ENCODE data around the gene LTK. TPM values are rescaled to one million over a fixed set of nuclear protein-coding genes. Genes with fewer than 3 reads are reported as not detected.

The LTK gene
- total and polyA plus RNA-seq, 2 of the 4 experiments (the other 2 are of a cell fraction): 0.18 to 0.62 TPM

- Histone ChIP-seq H3K9me3 (ENCODE audit: control insufficient read depth, insufficient read depth, low read length) (no peaks in the 10 kb centered on the region), H3K9ac (ENCODE audit: low read depth, low read length) (no peak overlapping the region), H3K4me1 (ENCODE audit: control insufficient read depth, insufficient read depth, low read length) (peaks cover 4% of the 10 kb centered on the region), H4K5ac (ENCODE audit: low read depth, low read length) (no peak overlapping the region), H2AFZ (replicated peaks; ENCODE audit: low read length, poor library complexity) (no peak overlapping the region), H3K23ac (ENCODE audit: low read depth, low read length) (no peak overlapping the region), H2AK9ac (replicated peaks; ENCODE audit: low read depth, low read length, poor library complexity) (no peak overlapping the region), H3K9me1 (ENCODE audit: insufficient read depth, low read length) (no peaks in the 10 kb centered on the region; the same call in 1 of the 2 replicates), H3K27ac (ENCODE audit: insufficient read depth, low read length) (no peak overlapping the region), H4K91ac (ENCODE audit: insufficient read depth, low read depth, low read length) (no peak overlapping the region), H3K4ac (ENCODE audit: low read depth, low read length) (no peak overlapping the region), H3K79me1 (ENCODE audit: low read depth in 1 of 2, low read length in 2 of 2) (peaks cover 5 to 22% of the 10 kb centered on the region in 2 experiments; a peak in 3 of 4 replicates), H3K36me3 (ENCODE audit: control insufficient read depth, insufficient read depth, low read length) (peaks cover 31% of the 10 kb centered on the region), H3K18ac (ENCODE audit: low read depth, low read length) (no peak overlapping the region), H2BK20ac (ENCODE audit: low read depth, low read length) (no peak overlapping the region), H3K14ac (replicated peaks; ENCODE audit: low read depth, low read length) (no peak overlapping the region), H2BK120ac (ENCODE audit: low read depth, low read length) (no peak overlapping the region), H3K4me2 (ENCODE audit: low read depth, low read length) (no peak overlapping the region), H4K20me1 (ENCODE audit: insufficient read depth, low read length) (0 out of 2 replicates have a peak, but pooled peaks cover 10% of the 10 kb centered on the region), H4K8ac (ENCODE audit: low read depth in 2 of 2, low read length in 2 of 2) (no peak overlapping the region), H2AK5ac (ENCODE audit: low read depth, low read length) (no peak overlapping the region), H3K4me3 (ENCODE audit: insufficient read depth, low read depth, low read length) (no peak overlapping the region), H2BK5ac (ENCODE audit: low read depth, low read length, poor library complexity, severe bottlenecking) (peak overlapping the region; percentile 34), H3K56ac (ENCODE audit: extremely low read depth, insufficient read depth, low read length) (no peak overlapping the region), H3K27me3 (ENCODE audit: control insufficient read depth, insufficient read depth, low read length) (no peaks in the 10 kb centered on the region), H2BK15ac (ENCODE audit: low read depth, low read length) (no peak overlapping the region)
- WGBS, 2 experiments (ENCODE audit: extremely low coverage in 2 of 2, insufficient read length in 1 of 2): 92% methylated on average over 6 of the region's 9 CpGs; no CpG with 5 or more reads in 1 of the 2 experiments
- TF ChIP-seq CEBPB (IDR thresholded peaks at IDR 0.05; ENCODE audit: low read depth, low read length) (no peak), MAFK (IDR thresholded peaks at IDR 0.05; ENCODE audit: low read depth, low read length) (no peak), RFX5 (IDR thresholded peaks at IDR 0.05; ENCODE audit: low read depth, low read length) (no peak), RAD21 (IDR thresholded peaks at IDR 0.05; ENCODE audit: low read length) (no peak), SMC3 (IDR thresholded peaks at IDR 0.05; ENCODE audit: low read depth, low read length) (no peak), FOS (IDR thresholded peaks at IDR 0.05; ENCODE audit: low read depth, low read length) (no peak), NFE2L2 (IDR thresholded peaks at IDR 0.05; ENCODE audit: low read depth, low read length) (no peak), MXI1 (IDR thresholded peaks at IDR 0.05; ENCODE audit: borderline replicate concordance, low read depth, low read length) (no peak), RCOR1 (IDR thresholded peaks at IDR 0.05; ENCODE audit: insufficient replicate concordance, low read length) (no peak), BHLHE40 (IDR thresholded peaks at IDR 0.05; ENCODE audit: low read depth, low read length) (no peak), MAZ (IDR thresholded peaks at IDR 0.05; ENCODE audit: borderline replicate concordance, low read depth, low read length) (no peak)
- TF ChIP-seq, protein P1, sequence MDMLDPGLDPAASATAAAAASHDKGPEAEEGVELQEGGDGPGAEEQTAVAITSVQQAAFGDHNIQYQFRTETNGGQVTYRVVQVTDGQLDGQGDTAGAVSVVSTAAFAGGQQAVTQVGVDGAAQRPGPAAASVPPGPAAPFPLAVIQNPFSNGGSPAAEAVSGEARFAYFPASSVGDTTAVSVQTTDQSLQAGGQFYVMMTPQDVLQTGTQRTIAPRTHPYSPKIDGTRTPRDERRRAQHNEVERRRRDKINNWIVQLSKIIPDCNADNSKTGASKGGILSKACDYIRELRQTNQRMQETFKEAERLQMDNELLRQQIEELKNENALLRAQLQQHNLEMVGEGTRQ (IDR thresholded peaks at IDR 0.05; ENCODE audit: low read depth, low read length): no peak
- BruUV-seq (replicated peaks): no TSS peak
- ChIA-PET POLR2A (ENCODE audit: unreplicated experiment) (interaction anchor here (0.6 kb wide), 1 partner anchor 620 kb away, joined by 4 read pairs; no protein-coding TSS in a partner anchor), CTCF (interaction anchor here (0.7 to 1.9 kb wide), 10 partner anchors 9 to 309 kb away, joined by 3 to 11 read pairs (median 4); partner anchors contain the start of gene MAPKBP1)
- no peak for DNase-seq
- in situ Hi-C loops (cut with MboI; ENCODE audit: low sequenced_read_pairs): no loop called here
- dilution Hi-C loops (cut with HindIII; ENCODE audit: low sequenced_read_pairs, unreplicated experiment): no loop called here
- ATAC-seq (ENCODE audit: low read depth): no peak
- intact Hi-C loops (cut with micrococcal nuclease): loop anchor here (1.0 to 10.0 kb wide), 6 partner anchors 77 to 439 kb away; partner anchors contain the start of genes RPAP1 and TYRO3
Observed at GRCh38 chr15:41464889-41465580, 48.6 kb downstream of the LTK start.

Measured in IMR-90 (cell line).